ENCODE results near the gene GPR55.

The GPR55 gene

DNA sequence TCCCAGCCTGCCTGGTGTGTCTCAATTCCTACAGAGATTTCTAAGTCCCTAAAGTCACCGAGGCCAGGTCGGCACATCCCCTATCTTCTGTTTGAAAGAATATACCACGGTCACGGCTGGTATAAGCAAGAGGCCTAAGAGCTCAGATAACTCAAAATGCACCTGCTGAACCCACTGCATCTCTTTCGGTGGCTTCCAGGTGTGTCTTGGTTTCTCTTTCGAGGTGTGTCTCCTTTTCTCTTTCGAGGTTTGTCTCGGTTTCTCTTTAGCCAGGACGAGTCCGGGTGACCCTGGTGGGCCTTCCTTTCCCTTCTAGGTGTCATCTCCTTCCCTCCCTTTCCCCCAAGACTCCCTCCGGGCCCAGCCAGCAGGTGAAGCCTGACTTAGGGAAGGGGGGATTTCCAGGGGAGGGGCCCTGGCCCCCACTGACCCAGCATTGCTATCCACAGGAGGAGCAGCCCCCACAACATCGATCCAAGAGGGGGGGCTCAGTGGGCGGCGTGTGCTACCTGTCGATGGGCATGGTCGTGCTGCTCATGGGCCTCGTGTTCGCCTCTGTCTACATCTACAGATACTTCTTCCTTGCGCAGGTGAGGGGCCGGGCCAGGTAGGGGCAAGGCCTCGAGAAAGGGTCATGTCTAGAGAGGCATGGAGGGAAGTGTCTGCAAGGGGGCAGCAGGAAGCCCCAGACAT, 51.9 kb downstream of the GPR55 start:
- Histone ChIP-seq H3K27ac (peak overlapping the region in 1 of 21 experiments; percentile 35), H3K4me3 (no peak overlapping the region)

DNA sequence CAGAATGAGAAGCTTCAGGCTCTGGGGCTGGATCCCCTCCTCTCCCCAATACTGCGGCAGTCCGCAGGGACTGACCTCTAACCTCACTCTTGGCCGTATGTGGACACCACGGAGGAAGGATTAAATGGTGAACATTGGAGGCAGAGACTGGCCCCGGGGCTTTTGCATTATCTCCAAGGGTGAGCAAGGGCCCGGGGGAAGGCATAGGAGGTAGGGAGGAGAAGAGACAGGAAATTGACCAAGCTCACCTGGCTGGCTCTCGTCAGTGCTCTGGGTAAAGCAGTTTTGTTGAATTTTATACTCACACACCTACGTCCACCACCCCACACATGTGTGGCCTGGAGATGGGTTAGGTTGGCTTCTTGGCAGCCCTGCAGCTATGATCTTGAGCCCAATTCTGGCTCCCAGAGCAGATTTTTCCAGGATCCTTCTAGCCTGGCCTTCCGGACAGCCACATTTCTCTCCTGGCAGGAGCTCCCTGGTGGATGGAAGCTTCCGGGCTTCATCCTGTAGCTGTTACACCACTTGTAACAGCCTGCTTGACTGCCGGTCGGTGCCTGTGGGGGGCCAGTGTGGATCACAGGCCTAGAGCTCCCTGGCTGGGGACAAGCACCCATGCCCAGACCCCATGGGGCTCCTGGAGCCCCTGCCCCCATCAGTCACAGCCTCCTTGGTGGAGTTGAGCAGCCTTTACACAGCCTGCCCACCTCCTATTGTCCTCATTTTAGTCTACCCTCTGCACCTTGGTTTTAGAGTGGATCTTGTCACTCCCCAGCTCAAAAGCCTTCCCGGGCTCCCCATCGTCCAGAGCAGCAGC, 52.7 kb downstream of the GPR55 start:
- H3K4me3 ChIP-seq: no peak overlapping the region
- H3K27ac ChIP-seq: no peak overlapping the region

DNA sequence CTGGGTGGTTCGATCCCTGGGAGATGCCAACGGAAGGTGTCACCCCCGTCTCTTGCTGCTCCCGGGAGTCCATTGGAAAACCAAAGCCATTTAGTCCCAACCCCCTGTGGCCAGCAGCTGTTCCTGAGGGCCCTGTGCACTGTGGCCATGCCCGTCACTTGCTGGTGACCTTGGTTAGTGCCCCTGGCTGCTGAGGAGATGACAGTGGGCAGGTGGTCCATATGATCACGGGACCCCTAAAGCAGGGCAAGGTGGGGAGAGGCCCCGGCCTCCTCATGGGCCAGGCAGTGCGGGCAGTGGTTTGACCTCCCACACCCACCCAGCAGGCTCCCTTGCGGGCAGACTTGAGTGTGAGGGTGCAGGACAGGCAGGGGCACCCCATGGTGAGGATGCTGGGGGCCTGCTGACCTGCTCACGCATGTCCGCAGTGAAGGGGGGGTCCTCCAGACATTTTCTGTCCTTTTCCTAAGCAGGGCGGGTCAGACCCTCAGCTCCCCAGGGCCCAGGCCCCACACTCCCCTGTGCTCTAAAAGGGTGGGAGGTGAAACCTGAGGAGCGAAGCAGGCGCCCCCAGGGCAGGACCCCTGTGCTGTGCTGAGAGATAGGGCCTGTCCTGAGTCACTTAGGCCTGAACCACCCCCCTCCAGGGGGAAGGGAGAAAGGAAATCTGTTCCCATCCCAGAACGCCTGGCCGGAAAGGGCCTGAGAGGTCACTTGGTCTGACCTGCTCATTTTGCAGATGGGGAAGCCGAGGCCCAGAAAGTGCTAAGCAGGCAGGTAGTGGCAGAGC, 53.5 kb downstream of the GPR55 start:
- Histone ChIP-seq H3K4me3 (no peak overlapping the region), H3K27ac (peak overlapping the region in 1 of 21 experiments; percentile 61)

DNA sequence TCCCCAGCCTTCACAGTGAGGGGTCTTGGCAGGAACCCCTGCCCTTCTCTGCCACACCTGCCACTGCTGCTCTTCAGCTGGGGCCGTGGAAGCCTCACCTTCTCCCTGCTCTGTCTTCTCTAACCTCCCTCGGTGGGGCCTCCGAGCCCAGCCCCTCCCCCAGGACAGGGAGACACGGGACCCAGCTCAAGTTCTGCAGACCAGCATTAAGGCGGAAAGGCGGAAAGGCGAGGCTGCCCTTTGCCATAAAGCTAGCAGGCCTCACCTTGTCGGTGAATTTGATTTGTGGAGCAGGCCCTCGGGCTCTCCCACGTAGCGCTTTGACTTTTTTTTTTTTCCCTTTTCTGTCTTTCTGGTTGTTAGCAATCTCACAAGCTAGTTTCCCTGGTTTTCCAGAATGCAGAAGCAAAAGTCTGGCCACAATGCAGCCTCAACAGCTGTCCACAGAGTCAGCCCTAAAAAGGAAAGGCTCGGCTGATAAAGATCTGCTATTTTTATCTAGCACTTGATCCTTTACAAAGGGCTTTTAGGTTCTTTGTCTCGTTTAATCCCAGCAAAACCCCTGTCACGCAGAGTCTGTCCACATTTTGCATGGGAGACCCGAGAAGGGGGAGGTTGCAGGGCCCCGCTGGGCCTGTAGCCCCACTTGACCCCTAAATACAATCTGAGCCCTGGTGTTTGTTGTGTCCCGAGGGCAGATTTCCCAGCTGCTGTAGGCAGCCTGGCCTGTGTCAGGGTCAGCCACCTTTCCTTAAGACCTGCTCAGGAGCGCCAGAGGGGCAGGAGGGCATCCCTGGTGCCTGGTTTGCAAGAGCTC, 54.3 kb downstream of the GPR55 start:
- H3K4me3 ChIP-seq: no peak overlapping the region
- peak overlapping the region in 4 of 21 experiments; percentile 33 to 61 (median 44) for H3K27ac ChIP-seq

DNA sequence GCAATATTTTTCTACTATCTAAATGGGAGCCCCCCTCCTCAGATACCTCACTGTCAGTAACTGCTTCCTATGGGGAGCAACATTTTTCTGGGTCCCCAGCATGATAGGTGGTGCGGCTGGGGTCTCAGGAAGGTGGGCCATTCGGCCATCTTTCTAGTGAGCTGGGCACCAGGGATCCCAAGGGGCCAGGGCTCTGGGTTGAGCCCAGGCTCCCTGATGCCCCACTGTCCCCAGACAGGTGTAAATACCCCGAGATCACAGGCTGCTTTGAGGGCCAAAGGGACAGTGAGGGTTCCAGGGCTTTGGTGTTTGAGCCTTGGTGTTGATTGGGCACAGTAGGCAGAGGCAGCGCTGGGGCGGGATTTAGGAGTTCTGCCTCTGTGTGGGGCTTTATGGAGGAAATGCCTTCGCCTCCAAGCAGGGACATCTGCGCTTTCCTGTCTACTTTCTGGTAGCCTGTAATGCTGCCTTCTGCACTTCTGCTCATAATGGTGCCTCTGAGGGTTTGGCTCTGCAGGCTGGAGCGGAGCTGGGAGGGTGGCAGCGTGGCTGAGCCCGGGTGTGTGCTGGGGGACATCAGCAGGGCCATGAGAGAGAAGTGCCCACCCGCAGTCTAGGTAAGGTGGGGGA, 55.0 kb downstream of the GPR55 start:
- peak overlapping the region in 4 of 21 experiments; percentile 33 to 61 (median 44) for H3K27ac ChIP-seq

DNA sequence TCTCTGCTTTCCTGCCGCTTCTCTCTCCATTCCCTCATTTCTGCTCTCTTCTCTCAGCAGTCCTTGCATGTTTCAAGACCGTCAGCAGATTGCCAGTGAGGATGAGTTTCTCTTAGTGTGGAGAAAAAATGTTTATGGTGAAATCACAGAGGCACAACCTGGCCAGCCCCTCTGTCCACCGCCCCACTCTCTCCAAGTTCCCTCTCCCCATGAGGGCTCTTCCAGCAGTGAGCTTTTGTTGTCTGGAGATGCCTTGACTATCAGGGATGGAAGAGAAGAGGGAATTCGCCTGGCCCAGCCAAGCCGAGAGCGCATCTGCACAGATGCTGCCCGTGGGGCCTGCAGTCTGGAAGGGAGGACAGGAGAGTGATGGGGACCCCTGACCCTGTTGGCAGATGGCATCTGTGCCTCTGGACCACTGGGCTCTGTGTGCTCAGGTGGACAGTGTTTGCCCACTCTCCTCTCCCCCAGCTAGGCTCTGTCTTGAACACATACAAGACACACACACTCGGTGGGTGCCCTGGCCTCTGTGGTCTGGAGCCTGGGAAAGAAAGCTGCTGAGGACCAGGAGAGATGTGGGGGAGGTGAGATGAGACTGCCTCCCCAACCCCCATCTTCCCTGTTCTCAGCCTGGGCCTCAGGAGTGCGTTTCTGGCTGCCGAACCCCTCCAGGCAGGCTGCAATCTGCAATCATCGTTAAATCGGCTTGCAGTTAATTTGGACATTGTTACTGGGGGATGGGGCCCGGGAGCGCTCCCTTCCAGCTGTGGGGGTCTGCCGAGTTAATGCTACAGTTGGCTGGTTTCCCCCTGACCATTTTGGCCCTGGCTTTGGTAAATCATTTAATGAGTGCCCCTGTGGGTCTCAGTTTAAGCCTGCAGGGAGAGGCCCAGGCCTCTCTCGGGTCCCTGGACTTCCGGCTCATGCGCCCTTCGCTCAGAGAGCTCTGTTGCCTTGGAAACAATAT, 55.8 kb downstream of the GPR55 start:
- H3K27ac ChIP-seq: peak overlapping the region in 1 of 21 experiments; percentile 61
- no peak overlapping the region for H3K4me3 ChIP-seq

More for the DNA sequence above, 55.0 kb downstream of the GPR55 start:
- H3K4me3 ChIP-seq: no peak overlapping the region

DNA sequence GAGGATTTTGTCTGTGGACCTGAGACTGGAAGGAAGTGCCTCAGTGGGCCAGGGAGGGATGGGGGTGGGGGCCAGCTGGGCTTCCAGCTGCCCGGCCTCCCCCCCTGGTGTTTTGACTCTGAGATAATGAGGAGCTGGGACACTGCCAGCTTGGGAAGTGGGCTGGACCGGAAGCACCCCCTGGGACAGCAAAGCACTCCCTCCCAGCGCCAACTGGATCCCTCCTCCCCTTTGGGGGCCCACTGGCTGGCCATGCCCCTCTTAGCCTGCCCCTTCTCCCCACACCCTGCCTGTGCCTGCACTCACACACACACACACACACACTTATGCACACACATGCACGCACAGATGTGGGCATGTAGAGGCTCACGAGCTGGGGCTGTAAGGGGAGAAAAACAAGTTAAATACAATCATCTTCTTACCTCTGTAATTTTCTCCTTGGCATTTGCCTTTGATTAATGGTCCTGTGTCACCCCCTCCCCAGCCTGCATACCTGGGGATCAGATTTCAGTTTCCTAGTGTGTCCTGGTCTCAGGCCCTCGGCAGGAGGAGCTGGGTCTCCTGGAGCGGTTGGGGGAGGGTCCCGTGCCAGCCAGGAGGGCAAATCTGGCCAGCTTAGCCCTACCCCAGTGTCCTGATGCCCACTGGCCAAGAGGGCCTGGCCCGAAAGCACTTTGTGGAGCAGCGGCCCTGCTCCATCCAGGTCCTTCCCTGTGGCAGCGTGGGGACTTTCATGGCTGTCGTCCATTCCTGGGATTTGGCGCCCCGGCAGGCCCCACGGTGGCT, 56.7 kb downstream of the GPR55 start:
- Histone ChIP-seq H3K4me3 (no peak overlapping the region), H3K27ac (peak overlapping the region in 1 of 21 experiments; percentile 5)

- Histone ChIP-seq H3K27ac (peak overlapping the region in 2 of 21 experiments; percentile 33 to 68), H3K4me3 (no peak overlapping the region)
These were observed 58.1 kb downstream of the GPR55 start for GRCh38 chr2:230866756-230867523.

GRCh38 chr2:230865766-230866755, 59.0 kb downstream of the GPR55 start:
- peak overlapping the region in 7 of 21 experiments; percentile 12 to 79 (median 48) for H3K27ac ChIP-seq
- peak overlapping the region; percentile 47 to 67 (median 53) for H3K4me3 ChIP-seq

DNA sequence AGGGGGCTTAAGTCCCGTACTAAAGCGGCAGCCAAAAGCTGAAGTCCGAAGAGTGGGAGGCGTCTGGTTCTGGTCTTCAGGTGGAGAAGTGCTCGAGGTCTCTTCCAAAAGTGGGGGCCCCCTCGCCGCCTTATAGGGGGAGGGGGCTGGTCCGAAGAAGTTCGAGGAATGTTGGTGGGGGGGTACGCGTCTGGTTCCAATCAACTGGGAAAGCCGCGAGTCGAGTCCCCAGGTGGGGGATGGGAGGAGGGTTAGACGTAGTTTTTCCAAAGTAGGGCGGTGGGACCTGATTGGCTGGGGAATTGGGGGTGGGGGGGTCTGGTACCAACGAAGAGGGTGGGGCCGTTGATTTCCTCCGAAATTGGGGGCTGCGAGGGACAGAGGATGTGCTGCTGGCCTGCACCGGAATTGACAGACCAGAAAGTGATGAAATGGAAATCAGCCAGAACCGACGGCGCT, 59.7 kb downstream of the GPR55 start:
- Histone ChIP-seq H3K27ac (peak overlapping the region in 14 of 21 experiments; percentile 9 to 79 (median 53)), H3K4me3 (peak overlapping the region; percentile 47 to 67 (median 53))

GRCh38 chr2:230864605-230865306, 60.3 kb downstream of the GPR55 start, which contains the start of gene ITM2C:
TSS of gene ITM2C (plus strand) at chr2:230864942. CDS start at chr2:230865026, 84 bp downstream.
- Histone ChIP-seq H3K4me3 (peak within 1 kb of the TSS; percentile 47 to 67 (median 53)), H3K27ac (peak within 1 kb of the TSS in 14 of 21 experiments; percentile 9 to 79 (median 53))

GRCh38 chr2:230864122-230864604, 60.9 kb downstream of the GPR55 start:
- no peak overlapping the region for H3K27ac ChIP-seq
- H3K4me3 ChIP-seq: peak overlapping the region; percentile 47 to 67 (median 53)

DNA sequence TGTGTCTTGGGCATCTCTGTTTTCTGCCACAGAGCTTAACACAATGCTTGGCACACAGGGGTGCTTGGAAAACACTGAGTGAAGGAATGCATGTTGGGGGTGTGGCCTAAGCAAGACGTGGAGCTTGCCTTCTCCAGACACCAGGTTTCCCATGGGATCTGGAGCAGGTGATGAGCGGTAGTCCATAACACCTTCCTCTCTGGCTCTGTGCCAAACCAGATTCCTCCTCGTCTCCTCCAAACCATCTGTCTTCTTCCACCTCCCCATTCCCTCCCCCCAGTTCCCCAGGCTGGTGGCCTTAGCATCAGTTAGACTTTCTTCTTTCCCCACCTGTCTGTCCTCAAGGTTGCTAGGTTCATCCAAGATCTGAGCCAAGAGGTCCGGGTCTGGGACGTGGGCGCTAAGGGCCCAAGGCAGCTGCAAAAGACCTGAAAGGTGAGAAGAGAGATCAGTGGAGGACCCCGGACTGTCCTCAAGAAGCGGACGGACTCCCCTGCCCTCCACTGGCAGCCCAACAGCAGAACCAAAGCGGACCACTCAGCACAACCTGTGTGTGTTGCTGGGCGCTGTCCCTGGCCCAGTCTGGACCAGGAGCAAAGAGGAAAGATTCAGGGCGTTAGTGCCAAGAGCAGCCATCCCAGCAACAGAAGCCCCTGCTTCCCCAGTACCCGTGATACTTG, 61.5 kb downstream of the GPR55 start:
- no peak overlapping the region for H3K27ac ChIP-seq
- no peak overlapping the region for H3K4me3 ChIP-seq

Measured in skin epidermis (tissue), 12 donors.